GM19025 (cell line): ENCODE measurements around the gene TAF12.
"Not testable (repeated sequence)": the region's sequence is repeated elsewhere in the genome, so short reads cannot be mapped to it uniquely, and the experiment has no call there.

Experiments used
- ATAC-seq: cut with Tn5 transposase; IDR thresholded peaks from one replicate; pipeline ENCODE4 v1.9.1; 2021; ENCODE audit warnings: mild to moderate bottlenecking, low read depth, moderate library complexity; ENCODE audit not compliant: unreplicated experiment

Gene TAF12

GRCh38 chr1:28586585-28587391 is 56.1 kb downstream of the TAF12 start:
- not testable (repeated sequence) for ATAC-seq

DNA sequence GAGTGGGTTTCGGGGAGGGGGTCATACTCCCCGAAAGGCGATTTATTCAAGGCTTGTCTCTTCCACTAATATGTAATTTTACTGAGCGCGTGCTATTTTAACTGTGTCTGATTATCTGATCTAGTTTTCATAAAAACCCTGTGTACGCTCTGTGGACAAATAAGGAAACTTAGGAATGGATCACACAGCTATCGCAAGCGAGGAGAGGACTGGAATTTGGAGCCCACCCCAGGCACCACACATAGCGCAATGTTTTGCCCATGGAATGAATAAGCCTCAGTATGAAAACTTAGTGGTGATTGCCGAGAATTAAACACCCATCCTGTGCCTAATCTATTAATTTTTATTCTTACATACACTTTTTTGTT is 60.6 kb downstream of the TAF12 start:
- no peak for ATAC-seq

DNA sequence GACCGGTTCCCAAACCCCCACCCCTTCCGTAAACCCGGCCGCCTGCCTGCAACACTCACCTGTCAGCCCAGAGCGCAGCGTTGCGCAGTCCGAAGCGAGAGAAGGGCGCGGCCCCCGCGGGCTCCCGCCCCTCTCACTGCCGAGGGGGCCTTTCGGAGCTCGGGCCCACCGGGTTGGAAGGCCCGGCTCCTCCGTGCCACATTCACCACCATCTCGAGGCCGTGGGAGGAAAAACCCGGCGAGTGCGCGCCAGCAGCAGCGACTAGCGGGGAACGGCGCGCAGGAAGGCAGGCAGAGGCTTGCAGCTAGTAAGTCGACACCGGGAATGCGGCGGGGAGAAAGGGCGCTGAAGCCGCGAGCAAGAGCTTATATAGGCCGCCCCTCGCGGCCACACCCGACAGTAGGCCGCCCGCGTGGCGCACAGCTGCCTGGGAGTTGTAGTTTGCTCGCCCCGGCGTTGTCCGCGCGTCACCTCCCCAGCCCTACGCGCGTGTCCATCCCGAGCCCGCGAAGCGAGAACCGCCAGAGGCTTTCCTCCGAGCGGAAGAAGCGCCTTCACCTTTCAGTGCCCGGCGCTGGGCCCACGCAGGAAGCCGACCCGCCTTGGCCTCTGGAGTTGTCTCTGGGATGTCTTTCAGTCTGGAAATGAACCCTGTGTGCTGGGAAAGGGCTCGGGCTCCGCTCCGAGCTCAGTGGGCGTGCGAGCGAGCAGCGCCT is 61.2 kb downstream of the TAF12 start:
- ATAC-seq: peak; percentile 80

DNA sequence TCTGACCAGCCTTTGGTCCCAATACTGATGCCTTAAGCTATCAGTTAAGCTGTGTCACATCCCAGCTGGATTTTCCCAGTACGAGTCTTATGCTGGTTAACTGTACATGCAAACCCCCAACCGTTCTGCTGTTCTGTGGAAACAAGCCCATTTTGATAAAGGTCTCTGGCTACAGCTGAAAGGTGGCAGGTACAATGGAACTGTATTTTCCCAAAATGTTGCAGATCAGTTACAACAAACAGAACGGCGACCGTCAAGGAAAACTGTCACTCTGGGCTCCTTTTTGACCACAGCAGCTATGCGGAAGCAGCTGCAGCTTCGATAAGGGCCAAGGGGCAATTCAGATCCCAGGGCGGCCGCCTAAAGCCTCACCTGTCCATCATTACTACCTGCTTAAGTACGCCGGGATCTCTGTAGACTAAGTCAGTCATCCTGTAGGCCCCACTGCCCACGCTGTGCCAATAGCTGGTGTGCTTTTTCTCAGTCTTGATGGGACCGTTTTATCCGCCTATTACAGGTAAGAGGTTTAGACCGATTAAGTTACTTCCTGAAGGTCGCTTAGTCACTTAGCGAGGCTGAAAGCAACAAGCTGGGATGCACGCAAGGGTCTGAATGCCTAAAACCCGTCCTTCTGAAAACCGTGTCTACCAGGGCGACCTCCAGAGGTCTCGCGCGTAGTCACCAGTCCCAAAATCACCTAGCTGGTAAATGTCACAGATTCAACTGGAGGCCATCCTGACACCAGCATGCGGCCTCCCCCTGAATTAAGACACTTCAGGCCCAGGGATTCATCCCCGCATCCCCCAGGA is 61.9 kb downstream of the TAF12 start:
- peak; percentile 1 for ATAC-seq

DNA sequence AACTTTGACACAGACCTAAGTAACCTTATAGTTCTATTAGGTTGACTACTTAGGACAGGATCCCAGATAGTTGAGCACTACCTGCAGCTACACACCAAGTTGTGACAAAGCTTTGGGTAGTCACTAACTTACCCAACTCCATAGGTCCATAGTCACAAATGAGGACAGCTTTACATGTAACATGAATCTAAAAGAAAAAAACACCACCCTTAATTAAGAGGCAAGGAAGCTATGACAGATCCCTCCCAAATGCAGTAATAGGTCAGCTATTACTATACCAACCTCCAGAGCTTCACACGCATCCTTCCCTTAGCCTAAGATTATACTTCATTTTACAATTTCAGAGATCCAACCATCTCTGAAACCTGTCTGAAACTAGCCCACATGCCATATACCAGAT is 63.5 kb downstream of the TAF12 start:
- no peak for ATAC-seq

GRCh38 chr1:28578696-28579218 is 64.1 kb downstream of the TAF12 start:
- no peak for ATAC-seq

- no peak for ATAC-seq
These were observed 64.9 kb downstream of the TAF12 start for GRCh38 chr1:28577738-28578536.

- ATAC-seq: no peak
These were observed 65.7 kb downstream of the TAF12 start for GRCh38 chr1:28577052-28577678.

GRCh38 chr1:28573564-28573963 is 69.3 kb downstream of the TAF12 start:
- ATAC-seq: no peak

- ATAC-seq: not testable (repeated sequence)
These were observed 70.0 kb downstream of the TAF12 start for GRCh38 chr1:28572891-28573290.

- ATAC-seq: no peak
These were observed 71.0 kb downstream of the TAF12 start for GRCh38 chr1:28571911-28572310.

GRCh38 chr1:28566931-28567330 is 75.9 kb downstream of the TAF12 start:
- no peak for ATAC-seq

GRCh38 chr1:28565726-28566125 is 77.1 kb downstream of the TAF12 start:
- no peak for ATAC-seq

- no peak for ATAC-seq
These were observed 77.8 kb downstream of the TAF12 start for GRCh38 chr1:28565040-28565439.

- no peak for ATAC-seq
These were observed 78.6 kb downstream of the TAF12 start for GRCh38 chr1:28564310-28564709.

- ATAC-seq: no peak
These were observed 82.0 kb downstream of the TAF12 start for GRCh38 chr1:28560886-28561285.
